H9 (cell line): ENCODE results near the gene HYAL1. TPM values are rescaled to one million over a fixed set of nuclear protein-coding genes. Genes with fewer than 3 reads are reported as not detected.
A peak's percentile ranks its signal among the peaks of the same experiment; 100 is the strongest.

Experiments used
- DNase-seq: peaks from one replicate; pipeline ENCODE4 v3.0.0-alpha.2; 2017
- H2AFZ ChIP-seq: one replicate; pipeline ENCODE4 v1.6.1; 2013; ENCODE audit warnings: mild to moderate bottlenecking, low read length, control low read depth, moderate library complexity
- H2AK5ac ChIP-seq: 2 replicates; pipeline ENCODE4 v1.6.1; 2013; ENCODE audit warnings: low read length, control low read depth, mixed read lengths; ENCODE audit not compliant: insufficient read length
- H2BK120ac ChIP-seq: one replicate; pipeline ENCODE4 v1.6.1; 2013; ENCODE audit warnings: low read depth, mild to moderate bottlenecking, low read length, control low read depth, inconsistent platforms; ENCODE audit not compliant: poor library complexity, severe bottlenecking
- H2BK12ac ChIP-seq: 2 replicates; pipeline ENCODE4 v1.6.1; 2013; ENCODE audit warnings: low read length, control low read depth, mixed read lengths, low read depth; ENCODE audit not compliant: insufficient read length
- H2BK15ac ChIP-seq: 2 replicates; pipeline ENCODE4 v1.6.1; 2013; ENCODE audit warnings: low read depth, low read length, control low read depth
- H2BK20ac ChIP-seq: one replicate; pipeline ENCODE4 v1.6.1; 2013; ENCODE audit warnings: low read depth, mild to moderate bottlenecking, low read length, control low read depth, inconsistent platforms; ENCODE audit not compliant: poor library complexity, severe bottlenecking
- H2BK5ac ChIP-seq: 2 replicates; pipeline ENCODE4 v1.6.1; 2013; ENCODE audit warnings: low read length, control low read depth, mixed read lengths; ENCODE audit not compliant: insufficient read length
- H3K14ac ChIP-seq: 2 replicates; pipeline ENCODE4 v1.6.1; 2013; ENCODE audit warnings: low read length, control low read depth; ENCODE audit not compliant: insufficient read depth
- H3K18ac ChIP-seq: 2 replicates; pipeline ENCODE4 v1.6.1; 2013; ENCODE audit warnings: low read depth, mild to moderate bottlenecking, mixed read lengths, low read length, control low read depth; ENCODE audit not compliant: insufficient read length
- H3K23ac ChIP-seq: 2 replicates; pipeline ENCODE4 v1.6.1; 2013; ENCODE audit warnings: low read length, control low read depth, mixed read lengths, low read depth; ENCODE audit not compliant: insufficient read length
- H3K23me2 ChIP-seq: 2 replicates; pipeline ENCODE4 v1.6.1; 2013; ENCODE audit warnings: low read depth, mild to moderate bottlenecking, mixed read lengths, low read length, control low read depth; ENCODE audit not compliant: insufficient read length, poor library complexity, severe bottlenecking
- H3K27ac ChIP-seq: 2 replicates; pipeline ENCODE4 v1.5.1; 2013; ENCODE audit warnings: low read length, control low read depth, mixed read lengths, low read depth; ENCODE audit not compliant: insufficient read length
- H3K27me3 ChIP-seq: 2 replicates; pipeline ENCODE4 v1.6.1; 2013; ENCODE audit warnings: low read length, control low read depth, inconsistent platforms; ENCODE audit not compliant: insufficient read depth
- H3K4ac ChIP-seq: 2 replicates; pipeline ENCODE4 v1.6.1; 2013; ENCODE audit warnings: low read depth, mild to moderate bottlenecking, control low read depth, inconsistent platforms, low read length, moderate library complexity
- H3K4me1 ChIP-seq: 2 replicates; pipeline ENCODE4 v1.6.1; 2013; ENCODE audit warnings: low read length, control low read depth, inconsistent platforms; ENCODE audit not compliant: insufficient read depth
- H3K4me2 ChIP-seq: 2 replicates; pipeline ENCODE4 v1.6.1; 2013; ENCODE audit warnings: low read length, control low read depth, mixed read lengths; ENCODE audit not compliant: insufficient read length, insufficient read depth
- H3K56ac ChIP-seq: 2 replicates; pipeline ENCODE4 v1.6.1; 2013; ENCODE audit warnings: low read depth, mild to moderate bottlenecking, mixed read lengths, low read length, control low read depth; ENCODE audit not compliant: insufficient read length
- H3K79me1 ChIP-seq: 2 replicates; pipeline ENCODE4 v1.6.1; 2013; ENCODE audit warnings: low read depth, mild to moderate bottlenecking, moderate library complexity, low read length, control low read depth, inconsistent platforms; ENCODE audit not compliant: insufficient read depth, poor library complexity, severe bottlenecking
- H3K79me2 ChIP-seq: 2 replicates; pipeline ENCODE4 v1.6.1; 2013; ENCODE audit warnings: low read length, control low read depth, inconsistent platforms; ENCODE audit not compliant: insufficient read depth
- H3K9ac ChIP-seq: 2 replicates; pipeline ENCODE4 v1.6.1; 2013; ENCODE audit warnings: low read length, control low read depth, mixed read lengths; ENCODE audit not compliant: insufficient read length; ENCODE audit errors: extremely low read depth
- H3K9me3 ChIP-seq: one replicate; pipeline ENCODE4 v1.6.1; 2013; ENCODE audit warnings: low read depth, low read length, inconsistent platforms; ENCODE audit not compliant: control insufficient read depth
- H3T11ph ChIP-seq: one replicate; pipeline ENCODE4 v1.6.1; 2013; ENCODE audit warnings: mild to moderate bottlenecking, low read length, control low read depth, inconsistent platforms
- H4K20me1 ChIP-seq: one replicate; pipeline ENCODE4 v1.6.1; 2013; ENCODE audit not compliant: control insufficient read depth, insufficient read length, insufficient read depth
- H4K5ac ChIP-seq: 2 replicates; pipeline ENCODE4 v1.6.1; 2013; ENCODE audit warnings: low read depth, mild to moderate bottlenecking, mixed read lengths, low read length, control low read depth; ENCODE audit not compliant: insufficient read length
- H4K8ac ChIP-seq: replicated peaks from 2 replicates; pipeline ENCODE4 v1.6.1; 2013; ENCODE audit warnings: low read length, control low read depth, mixed read lengths, low read depth; ENCODE audit not compliant: insufficient read length
- H4K91ac ChIP-seq: 2 replicates; pipeline ENCODE4 v1.6.1; 2013; ENCODE audit warnings: low read depth, mild to moderate bottlenecking, moderate library complexity, mixed read lengths, low read length, control low read depth; ENCODE audit not compliant: insufficient read length
- H3K27ac Mint-ChIP-seq, 3 experiments: 2 replicates in 2 of 3; 3 replicates in 1 of 3; pipeline ENCODE4 v1.8.0; 2020 to 2021; ENCODE audit warnings: mixed read lengths in 3 of 3, mild to moderate bottlenecking in 1 of 3, moderate library complexity in 1 of 3
- H3K27me3 Mint-ChIP-seq: 2 replicates; pipeline ENCODE4 v1.8.0; 2021; ENCODE audit warnings: low read depth, mild to moderate bottlenecking, moderate library complexity, mixed read lengths
- H3K36me3 Mint-ChIP-seq, 3 experiments: 2 replicates in 2 of 3; 3 replicates in 1 of 3; pipeline ENCODE4 v1.8.0; 2020 to 2021; ENCODE audit warnings: low read depth in 3 of 3, mixed read lengths in 3 of 3; ENCODE audit not compliant: insufficient read depth in 1 of 3
- H3K4me1 Mint-ChIP-seq, 2 experiments: 2 replicates each; pipeline ENCODE4 v1.8.0; 2020; ENCODE audit warnings: mixed read lengths in 2 of 2
- H3K4me3 Mint-ChIP-seq, 2 experiments: 2 replicates in 1 of 2; 3 replicates in 1 of 2; pipeline ENCODE4 v1.8.0; 2020 to 2021; ENCODE audit warnings: mild to moderate bottlenecking in 2 of 2, mixed read lengths in 2 of 2, moderate library complexity in 1 of 2
- H3K9me3 Mint-ChIP-seq, 2 experiments: 2 replicates in 1 of 2; 3 replicates in 1 of 2; pipeline ENCODE4 v1.8.0; 2020; ENCODE audit warnings: mild to moderate bottlenecking in 2 of 2, mixed read lengths in 2 of 2, moderate library complexity in 1 of 2
- CTCF ChIP-seq: fragments of 200-600 bp; sonication (generic); conservative IDR thresholded peaks from 3 replicates; pipeline ENCODE4 v1.8.0; 2021; ENCODE audit warnings: antibody characterized with exemption, mild to moderate bottlenecking
- WGBS: extraction: QIAGEN DNeasy Blood & Tissue Kit; methylation state at CpG from one replicate; pipeline ENCODE4 v1.1.7; 2013; ENCODE audit warnings: missing lambda C conversion rate, low lambda C conversion rate, mixed read lengths; ENCODE audit not compliant: insufficient read length; ENCODE audit errors: extremely low coverage; 5-methylcytosine and 5-hydroxymethylcytosine counted together
- total RNA-seq: library from RNA; stranded (reverse); gene quantifications from 2 replicates; pipeline ENCODE4 v1.2.1, GENCODE V29; 2021

Gene HYAL1
- total RNA-seq, 1 experiment from 2014 or later, result 2.0 TPM

- Histone ChIP-seq H3K27ac (no peak overlapping the region), H3K79me2 (no peaks in the 10 kb centered on the region), H4K91ac (no peak overlapping the region), H3K9ac (no peak overlapping the region), H3K4me2 (no peak overlapping the region), H3T11ph (no peak overlapping the region), H3K4me1 (no peaks in the 10 kb centered on the region; the same call in 1 of the 2 replicates), H2BK20ac (no peak overlapping the region), H4K5ac (no peak overlapping the region), H2BK120ac (no peak overlapping the region), H3K23me2 (peaks cover 27% of the 10 kb centered on the region), H3K4ac (no peak overlapping the region), H3K23ac (no peak overlapping the region), H2BK15ac (no peak overlapping the region), H4K8ac (no peak overlapping the region), H2BK12ac (no peak overlapping the region), H3K56ac (no peak overlapping the region), H3K14ac (no peak overlapping the region), H2AFZ (no peak overlapping the region), H2BK5ac (no peak overlapping the region), H3K27me3 (peaks cover 19% of the 10 kb centered on the region; the same call in 1 of the 2 replicates), H3K9me3 (no peaks in the 10 kb centered on the region), H4K20me1 (no peaks in the 10 kb centered on the region), H2AK5ac (no peak overlapping the region), H3K79me1 (no peaks in the 10 kb centered on the region), H3K18ac (no peak overlapping the region)
- peaks cover 21 to 30% of the 10 kb centered on the region in 2 experiments for H3K4me1 Mint-ChIP-seq
- H3K27me3 Mint-ChIP-seq, result peaks cover 76% of the 10 kb centered on the region
- H3K27ac Mint-ChIP-seq, result no peak overlapping the region
- H3K9me3 Mint-ChIP-seq, result no peaks in the 10 kb centered on the region; a peak in 1 of 5 replicates
- WGBS, result no CpG with 5 or more reads among the region's 9 CpGs
- 0 out of 5 replicates have a peak overlapping the region, but pooled peaks of 1 of the 2 experiments have one; percentile 35 for H3K4me3 Mint-ChIP-seq
- DNase-seq, result no peak
- no peak for TF ChIP-seq CTCF
- no peaks in the 10 kb centered on the region; a peak in 3 of 7 replicates for H3K36me3 Mint-ChIP-seq
Observed at GRCh38 chr3:50341537-50341936, 38.2 kb upstream of the HYAL1 start.
